NOMO-1 (cell line): ENCODE results near the gene KPNA2.
"Not testable (repeated sequence)": the region's sequence is repeated elsewhere in the genome, so short reads cannot be mapped to it uniquely, and the experiment has no call there.

Source experiments
- DNase-seq, 2 experiments: peaks; one replicate each; lab custom pipeline; 2025; ENCODE audit not compliant: unreplicated experiment in 2 of 2; lab: John Stamatoyannopoulos, UW

KPNA2 gene

DNA sequence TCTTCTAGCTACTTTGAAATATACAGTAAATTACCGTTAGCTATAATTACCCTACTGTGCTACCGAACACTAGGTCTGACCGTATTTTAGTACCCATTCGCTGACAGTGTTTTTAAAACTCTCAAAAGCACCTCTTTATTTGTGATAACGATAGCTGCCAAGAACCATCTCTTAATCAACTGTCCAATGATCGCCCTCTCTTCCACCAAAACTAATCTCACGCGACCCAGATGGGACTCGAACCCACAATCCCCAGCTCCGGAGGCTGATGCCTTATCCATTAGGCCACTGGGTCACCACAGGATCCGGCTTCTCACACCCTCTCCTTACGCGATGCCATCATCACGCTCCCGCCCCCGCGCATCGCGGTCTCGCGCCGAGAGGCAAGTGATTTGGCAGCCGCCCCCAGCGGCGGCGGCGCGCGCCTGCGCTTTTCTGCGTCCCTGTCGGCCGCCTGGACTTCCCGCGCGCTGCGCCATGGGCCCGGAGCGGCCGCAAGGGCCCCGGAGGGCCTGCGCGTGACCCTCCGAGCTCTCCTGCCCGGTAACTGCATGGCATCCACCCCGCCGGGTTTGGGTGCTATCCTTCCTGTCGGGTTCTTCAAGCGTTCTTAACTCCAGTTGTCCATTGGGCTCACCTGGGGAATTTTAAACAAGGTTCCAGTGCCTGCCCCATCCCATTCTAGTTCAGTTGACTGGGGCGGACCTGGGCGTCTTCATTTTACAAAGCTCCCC is 15.7 kb upstream of the KPNA2 start:
- peak; percentile 88 to 96 for DNase-seq

GRCh38 chr17:68020409-68020756 is 15.2 kb upstream of the KPNA2 start:
- peak in 1 of 2 experiments; percentile 56 for DNase-seq

DNA sequence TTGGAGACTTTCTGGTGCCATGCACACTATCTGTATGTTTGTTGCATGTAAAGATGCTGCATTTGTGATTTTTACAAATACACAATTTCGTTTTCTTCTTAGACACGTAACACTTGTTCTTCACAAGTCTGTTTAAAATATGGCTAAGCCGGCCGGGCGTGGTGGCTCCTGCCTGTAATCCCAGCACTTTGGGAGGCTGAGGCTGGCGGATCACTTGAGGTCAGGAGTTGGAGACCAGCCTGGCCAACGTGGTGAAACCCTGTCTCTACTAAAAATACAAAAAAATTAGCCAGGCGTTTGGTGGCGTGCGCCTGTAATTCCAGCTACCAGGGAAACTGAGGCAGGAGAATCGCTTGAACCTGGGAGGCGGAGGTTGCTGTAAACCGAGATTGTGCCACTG is 14.7 kb upstream of the KPNA2 start:
- DNase-seq = not testable (repeated sequence)

GRCh38 chr17:68021963-68022362 is 13.6 kb upstream of the KPNA2 start:
- no peak for DNase-seq

GRCh38 chr17:68022547-68022946 is 13.0 kb upstream of the KPNA2 start:
- DNase-seq = not testable (repeated sequence)

DNA sequence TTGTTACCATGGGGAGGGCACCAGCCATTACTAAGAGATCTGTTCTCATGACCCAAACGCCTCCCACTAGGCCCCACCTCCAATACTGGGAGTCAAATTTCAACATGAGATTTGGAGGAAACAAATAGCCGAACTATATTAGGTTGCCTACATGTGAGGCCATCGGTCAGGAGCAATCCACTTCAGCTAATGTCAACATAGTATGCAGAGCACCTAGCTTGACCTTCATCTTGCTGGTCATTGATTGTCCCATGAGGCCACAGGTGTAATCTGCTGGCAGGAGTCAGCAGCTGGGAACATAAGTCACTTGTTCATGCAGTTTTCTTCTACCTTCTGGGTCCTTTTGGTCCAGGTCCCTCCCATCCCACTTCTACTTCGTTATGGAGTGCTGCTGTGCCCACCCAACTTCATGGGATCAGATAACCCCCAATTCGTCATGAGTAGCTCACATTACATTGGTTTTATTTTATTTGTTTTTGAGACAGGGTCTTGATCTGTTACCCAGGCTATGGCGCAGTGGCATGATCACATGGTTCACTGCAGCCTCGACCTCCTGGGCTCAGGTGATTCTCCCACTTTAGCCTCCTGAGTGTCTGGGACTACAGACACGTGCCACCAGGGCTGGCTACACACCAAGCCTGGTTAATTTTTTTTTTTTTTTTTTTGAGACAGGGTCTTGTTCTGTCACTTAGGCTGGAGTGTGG is 5.9 kb upstream of the KPNA2 start:
- DNase-seq = no peak

DNA sequence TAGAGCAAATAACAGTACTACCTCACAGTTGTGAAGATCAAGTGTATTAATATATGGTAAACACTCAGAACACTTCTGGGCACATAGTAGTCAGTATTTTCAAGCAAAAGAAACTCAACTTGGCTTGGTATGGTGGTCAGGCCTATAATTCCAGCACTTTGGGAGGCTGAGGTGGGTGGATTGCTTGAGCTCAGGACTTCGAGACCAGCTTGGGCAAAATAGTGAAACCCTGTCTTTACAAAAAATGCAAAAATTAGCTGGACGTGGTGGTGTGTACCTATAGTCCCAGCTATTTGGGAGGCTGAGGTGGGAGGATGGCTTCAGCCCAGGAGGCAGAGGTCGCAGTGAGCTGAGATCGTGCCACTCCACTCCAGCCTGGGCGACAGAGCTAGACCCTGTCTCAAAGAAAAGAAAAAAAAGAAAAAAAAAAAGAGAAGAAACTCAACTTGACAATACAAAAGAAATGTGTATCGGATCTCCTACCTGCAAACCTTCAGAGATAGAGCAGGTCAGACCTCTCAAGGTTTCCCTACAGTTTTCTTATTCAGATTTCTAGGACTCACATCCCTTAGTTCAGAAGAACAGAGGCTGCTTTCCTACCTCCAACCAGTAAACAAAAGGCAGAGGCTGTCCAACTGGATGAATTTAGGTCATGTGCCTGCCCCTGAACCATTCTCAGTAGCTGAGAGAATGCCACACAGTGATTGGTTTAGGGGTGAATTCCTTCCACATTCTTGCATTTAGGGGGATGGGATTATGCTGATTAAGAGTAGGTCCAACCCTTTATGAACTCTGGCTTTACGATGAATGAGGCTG is 1.7 kb upstream of the KPNA2 start:
- DNase-seq = no peak

DNA sequence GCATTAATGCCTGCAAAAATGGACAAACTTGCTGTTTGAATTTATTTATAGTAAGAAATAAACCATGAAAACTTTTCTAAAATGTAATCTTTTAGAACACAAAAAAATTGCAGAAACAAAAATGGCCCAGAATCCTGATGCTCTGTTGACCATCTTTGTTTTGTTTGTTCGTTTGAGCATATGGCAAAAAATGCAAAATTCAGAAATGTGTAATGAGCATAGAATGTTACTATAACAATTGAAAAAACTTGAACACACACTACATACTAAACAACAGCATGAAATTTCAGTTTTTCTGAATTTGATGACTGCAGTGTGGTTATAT is 1.1 kb upstream of the KPNA2 start:
- DNase-seq = no peak

DNA sequence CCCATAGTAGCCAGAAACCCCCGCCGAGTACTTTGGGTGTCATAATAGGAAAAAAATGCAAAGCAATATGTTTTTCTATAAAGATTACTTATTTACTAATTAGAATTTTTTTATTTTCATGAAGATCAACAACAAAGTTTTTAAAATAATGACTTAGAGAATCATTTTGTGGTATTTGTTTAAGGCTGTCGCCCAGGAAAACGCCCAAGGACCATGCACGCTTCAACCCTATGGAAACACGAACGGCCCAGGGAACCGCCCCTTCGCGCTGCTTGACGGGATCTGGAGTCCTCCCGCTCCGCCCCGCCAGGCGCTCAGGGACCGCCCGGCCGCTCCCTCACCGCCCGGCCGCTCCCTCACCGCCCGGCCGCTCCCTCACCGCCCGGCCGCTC is 408 bp upstream of the KPNA2 start:
- peak in 1 of 2 experiments; percentile 98 for DNase-seq

GRCh38 chr17:68036304-68037147 is 991 bp downstream of the KPNA2 start:
- DNase-seq = peak in 1 of 2 experiments; percentile 44

DNA sequence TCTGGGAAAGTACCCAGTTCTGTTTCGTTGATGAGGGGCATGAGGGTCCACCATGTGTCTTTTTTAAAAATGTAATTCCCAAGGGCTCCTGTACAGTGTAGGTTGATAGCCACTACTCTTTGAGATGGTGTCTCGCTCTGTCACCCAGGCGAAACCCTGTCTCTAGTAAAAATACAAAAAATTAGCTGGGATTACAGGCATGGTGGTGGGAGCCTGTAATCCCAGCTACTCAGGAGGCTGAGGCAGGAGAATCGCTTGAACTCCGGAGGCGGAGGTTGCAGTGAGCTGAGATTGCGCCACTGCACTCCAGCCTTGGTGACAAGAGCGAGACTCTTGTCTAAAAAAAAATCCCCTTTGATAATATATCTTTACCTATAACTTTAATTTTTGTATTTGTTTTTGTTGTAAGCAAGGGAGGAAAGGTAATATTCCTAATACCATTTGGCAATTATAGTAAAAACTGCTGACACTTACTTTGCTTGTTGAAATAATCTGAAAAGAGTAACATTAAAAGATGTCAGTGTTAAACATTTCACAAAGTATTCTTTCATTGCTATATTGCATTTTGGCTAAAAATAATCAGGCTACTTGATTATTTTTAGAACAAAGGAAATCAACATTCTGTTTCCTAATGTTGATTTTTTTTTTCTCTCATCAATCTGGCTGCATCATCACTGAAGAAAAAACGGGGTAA is 11.8 kb downstream of the KPNA2 start:
- no peak for DNase-seq

DNA sequence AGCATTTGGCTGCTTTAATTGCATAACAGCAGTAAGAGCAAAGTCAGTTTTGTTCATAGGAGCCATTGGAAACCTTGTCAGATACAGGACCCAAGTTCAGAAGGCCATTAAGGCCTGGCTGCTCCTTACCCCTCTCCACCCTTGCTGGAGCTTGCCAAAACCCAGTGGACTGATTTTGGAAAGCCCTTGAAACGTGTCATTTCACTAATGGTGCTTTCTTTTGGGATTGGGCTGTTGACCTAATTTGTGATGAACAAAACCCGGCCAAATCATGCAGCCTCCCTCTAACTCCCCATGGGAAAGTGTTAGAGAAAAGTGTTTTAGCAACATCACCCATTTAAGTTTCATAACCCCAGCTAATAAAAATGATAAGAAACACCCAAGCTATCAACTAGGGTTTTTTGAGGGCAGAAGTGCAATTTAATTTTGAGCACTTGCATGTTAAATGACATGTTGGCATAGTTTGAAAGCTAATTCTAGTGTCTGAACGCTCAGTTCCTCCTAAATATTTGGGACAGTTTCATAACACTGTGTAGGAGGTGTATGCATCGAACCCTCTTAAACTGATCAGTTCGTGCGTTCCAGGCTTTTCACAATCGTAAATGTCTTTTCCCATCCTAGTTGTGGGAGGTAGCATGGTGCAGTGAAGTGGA is 12.5 kb downstream of the KPNA2 start:
- not testable (repeated sequence) for DNase-seq

DNA sequence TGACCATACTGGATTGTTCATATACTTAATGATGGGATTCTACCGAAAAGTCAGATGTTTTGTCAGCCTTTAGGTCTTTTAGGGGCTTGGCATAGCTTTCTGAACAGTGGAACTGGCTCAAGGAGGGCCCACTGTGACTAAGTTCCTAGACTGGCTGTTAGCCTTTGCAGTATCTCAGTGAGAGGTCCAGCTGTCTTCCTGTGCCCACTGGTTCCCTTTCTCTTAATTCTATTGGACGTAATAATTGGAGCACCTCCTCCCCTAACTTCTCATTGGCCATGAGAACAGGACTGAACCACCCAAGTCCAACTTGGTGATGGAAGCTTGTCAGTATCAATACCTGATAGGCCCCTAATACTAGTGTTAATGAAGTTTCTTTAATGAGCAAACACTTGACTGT is 13.5 kb downstream of the KPNA2 start:
- no peak for DNase-seq

DNA sequence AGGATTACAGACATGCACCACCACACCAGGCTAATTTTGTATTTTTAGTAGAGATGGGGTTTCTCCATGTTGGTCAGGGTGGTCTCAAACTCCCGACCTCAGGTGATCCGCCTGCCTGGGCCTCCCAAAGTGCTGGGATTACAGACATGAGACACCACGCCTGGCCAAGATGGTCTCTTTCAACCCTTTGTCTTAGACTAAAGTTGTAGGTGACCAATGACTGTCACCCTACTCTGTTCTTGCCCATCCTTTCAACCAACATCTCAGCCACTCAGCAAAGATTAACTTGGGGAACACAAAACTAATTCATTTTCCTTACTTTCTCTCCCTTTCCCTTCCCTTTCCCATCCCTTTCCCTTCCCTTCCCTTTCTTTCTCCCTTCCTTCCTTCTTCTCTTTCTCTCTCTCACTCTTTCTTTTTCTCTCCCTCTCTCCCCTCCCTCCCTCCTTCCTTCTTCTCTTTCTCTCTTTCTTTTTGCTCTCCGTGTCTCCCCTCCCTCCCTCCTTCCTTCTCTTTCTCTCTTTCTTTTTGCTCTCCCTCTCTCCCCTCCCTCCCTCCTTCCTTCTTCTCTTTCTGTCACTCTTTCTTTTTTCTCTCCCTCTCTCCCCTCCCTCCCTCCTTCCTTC is 14.4 kb downstream of the KPNA2 start:
- DNase-seq = not testable (repeated sequence)

DNA sequence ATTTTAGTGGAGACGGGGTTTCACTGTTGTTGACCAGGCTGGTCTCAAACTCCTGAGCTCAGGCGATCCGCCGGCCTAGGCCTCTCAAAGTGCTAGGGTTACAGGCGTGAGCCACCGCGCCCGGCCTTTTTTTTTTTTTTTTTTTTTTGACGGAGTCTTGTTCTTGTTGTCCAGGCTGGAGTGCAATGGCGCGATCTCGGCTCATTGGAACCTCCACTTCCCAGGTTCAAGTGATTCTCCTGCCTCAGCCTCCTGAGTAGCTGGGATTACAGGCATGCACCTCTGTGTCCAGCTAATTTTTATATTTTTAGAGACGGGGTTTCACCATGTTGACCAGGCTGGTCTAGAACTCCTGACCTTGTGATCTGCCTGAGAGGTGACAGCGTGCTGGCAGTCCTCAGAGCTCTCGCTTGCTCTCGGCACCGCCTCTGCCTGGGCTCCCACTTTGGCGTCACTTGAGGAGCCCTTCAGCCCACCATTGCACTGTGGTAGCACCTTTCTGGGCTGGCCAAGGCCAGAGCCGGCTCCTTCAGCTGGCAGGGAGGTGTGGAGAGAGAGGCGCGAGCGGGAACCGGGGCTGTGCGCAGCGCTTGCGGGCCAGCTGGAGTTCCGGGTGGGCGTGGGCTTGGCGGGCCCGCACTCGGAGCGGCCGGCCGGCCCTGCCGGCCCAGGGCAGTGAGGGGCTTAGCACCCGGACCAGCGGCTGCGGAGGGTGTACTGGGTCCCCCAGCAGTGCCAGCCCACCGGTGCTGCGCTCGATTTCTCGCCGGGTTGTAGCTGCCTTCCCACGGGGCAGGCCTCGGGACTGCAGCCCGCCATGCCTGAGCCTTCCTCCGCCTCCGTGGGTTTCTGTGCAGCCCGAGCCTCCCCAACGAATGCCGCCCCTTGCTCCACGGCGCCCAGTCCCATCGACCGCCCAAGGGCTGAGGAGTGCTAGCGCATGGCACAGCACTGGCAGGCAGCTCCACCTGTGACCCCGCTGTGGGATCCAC is 16.1 kb downstream of the KPNA2 start:
- not testable (repeated sequence) for DNase-seq

DNA sequence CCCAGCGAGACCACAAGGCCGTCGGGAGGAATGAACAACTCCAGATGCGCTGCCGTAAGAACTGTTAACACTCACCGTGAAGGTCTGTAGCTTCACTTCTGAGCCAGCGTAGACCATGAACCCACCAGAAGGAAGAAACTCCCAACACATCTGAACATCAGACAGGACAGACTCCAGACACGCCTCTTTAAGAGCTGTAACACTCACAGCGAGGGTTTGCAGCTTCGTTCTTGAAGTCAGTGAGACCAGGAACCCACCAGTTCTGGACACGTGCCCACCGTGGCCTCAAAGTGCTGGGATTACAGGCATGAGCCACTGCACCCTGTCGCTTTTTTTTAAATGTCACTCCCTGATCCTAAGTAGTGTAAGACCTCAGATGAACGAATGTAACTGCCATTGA is 17.3 kb downstream of the KPNA2 start:
- DNase-seq = no peak

DNA sequence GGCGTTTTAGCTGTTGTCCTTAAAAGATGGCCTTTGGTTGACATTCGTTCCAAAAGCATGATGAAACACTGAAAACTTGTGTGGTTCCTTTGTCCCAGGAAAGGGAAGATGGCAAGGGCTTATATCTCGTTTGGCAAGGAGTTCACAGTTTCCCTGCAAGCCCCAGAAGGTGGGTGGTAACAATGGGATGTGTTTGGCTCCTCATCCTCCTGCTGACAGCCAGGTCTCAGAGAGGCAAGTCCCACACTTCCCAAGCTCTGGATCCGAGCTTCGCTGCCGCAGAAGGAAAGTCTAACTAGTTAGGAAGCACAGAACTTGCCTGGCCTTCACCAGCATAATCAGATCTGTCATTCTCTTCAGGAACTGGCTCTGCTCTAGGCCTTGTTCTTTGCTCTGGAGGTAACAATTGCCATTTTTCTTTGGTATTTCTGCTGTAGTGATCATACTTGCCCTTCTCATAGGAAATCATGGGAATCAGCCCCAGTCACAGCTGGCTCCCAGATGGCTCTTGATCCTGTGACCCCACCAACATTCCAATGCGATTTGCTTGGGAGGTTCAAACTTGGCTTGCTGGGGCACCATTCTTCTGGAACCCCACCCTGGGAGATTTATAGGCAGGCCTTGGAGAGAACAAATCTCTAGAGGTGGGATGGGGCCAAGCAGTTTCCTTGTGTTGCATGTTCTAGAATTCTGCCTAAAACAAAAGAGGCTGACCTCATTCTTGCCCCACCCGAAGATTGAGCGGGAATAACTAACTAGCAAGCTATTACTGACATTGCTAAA is 17.9 kb downstream of the KPNA2 start:
- no peak for DNase-seq
